HG03469 (cell line): ENCODE data around the gene MRTFA.
"Not testable (repeated sequence)": the region's sequence is repeated elsewhere in the genome, so short reads cannot be mapped to it uniquely, and the experiment has no call there.

ENCODE experiments used
- ATAC-seq: cut with Tn5 transposase; IDR thresholded peaks from one replicate; pipeline ENCODE4 v1.9.1; 2021; ENCODE audit warnings: mild to moderate bottlenecking, moderate library complexity, moderate number of reproducible peaks; ENCODE audit not compliant: unreplicated experiment

MRTFA gene

GRCh38 chr22:40502919-40503318, 133.6 kb downstream of the MRTFA start:
- ATAC-seq = no peak

GRCh38 chr22:40500465-40500786, 136.1 kb downstream of the MRTFA start:
- ATAC-seq = not testable (repeated sequence)

- no peak for ATAC-seq
Observed at GRCh38 chr22:40499209-40499623, 137.3 kb downstream of the MRTFA start.

GRCh38 chr22:40498420-40499208, 137.9 kb downstream of the MRTFA start:
- no peak for ATAC-seq

- ATAC-seq = no peak
Observed at GRCh38 chr22:40493441-40493840, 143.1 kb downstream of the MRTFA start.

GRCh38 chr22:40491990-40492631, 144.4 kb downstream of the MRTFA start:
- peak; percentile 68 for ATAC-seq

GRCh38 chr22:40487663-40488249, 148.8 kb downstream of the MRTFA start:
- no peak for ATAC-seq

- no peak for ATAC-seq
Observed at GRCh38 chr22:40486962-40487602, 149.4 kb downstream of the MRTFA start.

GRCh38 chr22:40485813-40486667, 150.5 kb downstream of the MRTFA start:
- no peak for ATAC-seq

GRCh38 chr22:40484906-40485669, 151.4 kb downstream of the MRTFA start:
- ATAC-seq = no peak

- ATAC-seq = no peak
Observed at GRCh38 chr22:40482886-40483285, 153.6 kb downstream of the MRTFA start.

- no peak for ATAC-seq
Observed at GRCh38 chr22:40482391-40482790, 154.1 kb downstream of the MRTFA start.

GRCh38 chr22:40480996-40481395, 155.5 kb downstream of the MRTFA start:
- ATAC-seq = no peak

- ATAC-seq = no peak
Observed at GRCh38 chr22:40479887-40480538, 156.5 kb downstream of the MRTFA start.

GRCh38 chr22:40479126-40479800, 157.3 kb downstream of the MRTFA start:
- no peak for ATAC-seq

GRCh38 chr22:40478338-40479125, 158.0 kb downstream of the MRTFA start:
- ATAC-seq = no peak

- ATAC-seq = no peak
Observed at GRCh38 chr22:40477683-40478337, 158.7 kb downstream of the MRTFA start.

- ATAC-seq = no peak
Observed at GRCh38 chr22:40476341-40476740, 160.2 kb downstream of the MRTFA start.
